HG02852 (cell line): Measurements from ENCODE around the gene LIPA.
"Not testable (repeated sequence)": the region's sequence is repeated elsewhere in the genome, so short reads cannot be mapped to it uniquely, and the experiment has no call there.

Source experiments
- ATAC-seq: cut with Tn5 transposase; IDR thresholded peaks from one replicate; pipeline ENCODE4 v1.9.1; 2021; ENCODE audit warnings: mild to moderate bottlenecking, moderate library complexity; ENCODE audit not compliant: unreplicated experiment

Gene LIPA

GRCh38 chr10:89213191-89213808 is 38.3 kb downstream of the LIPA start:
- ATAC-seq, result no peak

GRCh38 chr10:89210794-89211425 is 40.7 kb downstream of the LIPA start:
- ATAC-seq, result no peak

GRCh38 chr10:89209718-89210117 is 41.9 kb downstream of the LIPA start:
- no peak for ATAC-seq

DNA sequence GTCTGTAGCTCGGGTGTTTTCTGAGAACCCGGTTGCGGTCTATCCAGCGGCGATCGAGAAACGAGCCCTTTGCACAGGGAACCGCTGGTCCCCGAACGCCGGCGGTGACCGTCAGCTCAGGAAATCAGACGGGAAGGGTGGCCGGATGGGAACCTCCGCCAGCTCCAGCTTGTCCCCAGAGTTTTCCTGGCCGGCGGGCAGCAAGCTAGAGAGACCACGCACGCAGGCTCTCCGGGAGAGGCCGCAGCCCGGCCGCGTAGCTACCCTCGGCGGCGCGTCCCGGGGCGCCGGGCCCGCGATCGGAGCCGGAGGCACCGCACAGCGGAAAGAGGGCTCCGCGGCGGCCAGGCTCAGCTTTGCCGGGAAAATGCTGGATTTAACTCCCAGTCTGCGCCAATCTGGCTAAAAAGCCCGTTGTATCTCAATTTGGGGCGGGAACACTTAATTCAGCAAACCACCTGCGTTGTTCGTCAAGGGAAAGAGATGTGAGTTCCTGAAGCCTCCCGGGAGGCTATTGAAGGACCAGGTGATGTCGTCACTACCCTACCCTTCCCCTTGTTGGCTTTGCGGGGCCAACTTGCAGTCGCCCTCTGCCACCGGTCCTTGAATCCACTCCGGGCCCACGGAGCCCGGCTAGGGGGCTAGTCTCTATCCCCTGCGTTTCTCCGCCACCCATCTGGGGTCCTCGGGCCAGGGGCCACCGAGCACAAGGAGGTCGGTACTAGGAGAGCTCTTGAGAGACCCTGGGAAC is 43.6 kb downstream of the LIPA start:
- ATAC-seq, result no peak

DNA sequence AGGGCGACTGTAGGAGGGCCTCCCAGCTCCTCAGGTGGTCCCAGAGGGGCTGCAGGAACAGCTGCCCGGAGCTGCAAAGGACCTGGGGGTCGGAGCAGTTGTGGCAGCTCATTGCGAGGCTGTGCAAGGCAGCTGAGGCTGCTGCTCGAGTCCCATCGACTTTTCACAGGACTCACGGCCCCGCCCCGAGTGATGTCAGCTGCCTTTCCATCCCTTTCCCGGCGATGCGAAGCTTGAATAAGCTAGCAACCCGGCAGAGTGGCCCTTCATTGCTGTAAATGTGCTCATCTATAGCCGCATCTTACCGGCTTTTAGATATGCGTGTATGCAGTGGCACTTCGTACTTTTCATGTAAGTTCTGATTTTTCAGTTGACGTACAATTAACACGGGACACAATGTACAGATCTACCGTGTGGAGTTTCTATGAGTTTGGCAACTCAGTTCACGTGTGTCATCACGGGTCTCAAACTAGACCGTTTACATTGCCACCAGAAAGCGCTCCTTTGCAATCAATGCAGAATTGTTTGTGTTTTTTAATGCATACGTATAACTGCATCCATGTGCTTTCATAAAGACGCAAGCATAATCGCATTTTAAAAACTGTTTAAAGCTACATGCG is 44.3 kb downstream of the LIPA start, which contains the start of gene CH25H:
Gene CH25H, minus strand, starts transcription at position 137 of the 620 bp plus-strand sequence. Its CDS starts 25 bp downstream, at position 112.
- ATAC-seq, result no peak

DNA sequence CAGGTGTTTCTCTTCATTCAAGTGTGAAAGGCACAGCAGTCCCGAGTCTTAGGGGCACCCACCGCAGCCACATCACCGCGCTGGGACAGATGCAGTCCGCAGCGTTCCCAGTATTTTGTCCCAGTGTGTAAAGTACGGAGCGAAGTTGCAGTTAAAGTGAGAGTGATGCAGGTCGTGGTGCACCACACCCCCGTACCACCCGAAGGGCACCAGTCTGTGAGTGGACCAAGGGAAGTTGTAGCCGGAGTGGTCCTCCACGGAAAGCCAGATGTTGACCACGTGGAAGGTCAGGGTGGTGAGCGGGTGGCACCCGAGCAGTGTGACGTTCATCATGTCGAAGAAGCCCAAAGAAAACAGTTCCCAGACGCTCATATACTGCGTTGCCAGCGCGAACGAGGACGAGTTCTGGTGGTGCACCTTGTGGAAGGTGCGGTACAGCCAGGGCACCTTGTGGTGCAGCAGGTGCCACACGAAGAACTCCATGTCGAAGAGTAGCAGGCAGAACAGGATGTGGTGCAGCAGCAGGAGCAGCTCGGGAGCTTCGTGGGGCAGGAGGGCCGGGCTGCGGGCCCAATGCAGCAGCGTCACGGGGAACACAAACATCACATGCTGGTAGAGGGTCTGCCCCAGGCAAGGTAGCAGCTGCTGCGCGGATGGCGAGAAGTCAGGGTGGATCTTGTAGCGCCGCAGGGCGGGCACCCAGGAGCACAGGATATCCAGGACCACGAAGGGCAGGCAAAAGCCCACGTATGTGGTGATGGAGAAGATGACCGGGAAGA is 45.0 kb downstream of the LIPA start:
- no peak for ATAC-seq

- ATAC-seq, result no peak
These were observed 46.9 kb downstream of the LIPA start for GRCh38 chr10:89204621-89205185.

- ATAC-seq, result no peak
These were observed 48.3 kb downstream of the LIPA start for GRCh38 chr10:89203237-89203636.

- ATAC-seq, result no peak
These were observed 49.5 kb downstream of the LIPA start for GRCh38 chr10:89202033-89202425.

GRCh38 chr10:89201345-89202032 is 50.1 kb downstream of the LIPA start:
- no peak for ATAC-seq

GRCh38 chr10:89197473-89197872 is 54.1 kb downstream of the LIPA start:
- no peak for ATAC-seq

DNA sequence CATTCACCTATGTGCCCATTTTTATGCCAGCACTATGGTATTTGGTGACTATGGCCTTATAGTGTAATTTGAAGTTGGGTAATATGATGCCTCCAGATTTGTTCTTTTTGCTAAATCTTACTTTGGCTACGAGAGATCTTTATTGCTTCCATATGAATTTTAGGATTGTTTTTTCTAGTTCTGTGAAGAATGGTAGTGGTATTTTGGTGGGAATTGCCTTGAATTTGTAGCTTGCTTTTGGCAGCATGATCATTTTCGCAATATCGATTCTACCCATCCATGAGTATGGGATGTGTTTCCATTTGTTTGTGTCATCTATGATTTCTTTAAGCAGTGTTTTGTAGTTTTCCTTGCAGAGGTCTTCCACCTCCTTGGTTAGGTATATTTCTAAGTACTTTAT is 60.3 kb downstream of the LIPA start:
- not testable (repeated sequence) for ATAC-seq

DNA sequence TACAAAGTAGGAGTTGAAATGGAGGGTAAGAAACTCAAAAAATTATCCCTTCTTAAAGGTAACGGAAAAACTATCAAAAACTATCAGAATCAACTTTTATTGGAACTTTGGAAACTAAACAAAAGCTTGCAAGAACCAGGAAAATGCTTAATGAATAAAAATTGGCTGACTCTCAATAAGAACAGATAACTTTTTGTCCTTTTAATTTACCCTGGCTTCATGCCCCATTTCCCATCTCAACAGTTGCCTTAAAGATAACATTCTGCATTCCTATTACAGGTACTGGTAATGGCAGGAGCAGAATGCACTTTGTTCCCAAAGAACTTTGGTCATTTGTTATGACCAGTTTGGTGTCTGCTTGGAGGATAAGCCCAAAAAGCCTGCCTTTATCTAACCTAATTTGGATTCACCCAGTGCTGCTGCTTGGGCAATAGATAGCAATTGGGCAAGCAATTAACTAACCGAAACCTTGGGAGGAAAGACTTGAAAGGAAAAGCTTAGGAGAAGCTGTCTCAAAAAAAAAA is 62.3 kb downstream of the LIPA start:
- no peak for ATAC-seq

- no peak for ATAC-seq
These were observed 65.9 kb downstream of the LIPA start for GRCh38 chr10:89185658-89186057.

- no peak for ATAC-seq
These were observed 66.9 kb downstream of the LIPA start for GRCh38 chr10:89184638-89185037.

GRCh38 chr10:89183571-89183970 is 68.0 kb downstream of the LIPA start:
- no peak for ATAC-seq

DNA sequence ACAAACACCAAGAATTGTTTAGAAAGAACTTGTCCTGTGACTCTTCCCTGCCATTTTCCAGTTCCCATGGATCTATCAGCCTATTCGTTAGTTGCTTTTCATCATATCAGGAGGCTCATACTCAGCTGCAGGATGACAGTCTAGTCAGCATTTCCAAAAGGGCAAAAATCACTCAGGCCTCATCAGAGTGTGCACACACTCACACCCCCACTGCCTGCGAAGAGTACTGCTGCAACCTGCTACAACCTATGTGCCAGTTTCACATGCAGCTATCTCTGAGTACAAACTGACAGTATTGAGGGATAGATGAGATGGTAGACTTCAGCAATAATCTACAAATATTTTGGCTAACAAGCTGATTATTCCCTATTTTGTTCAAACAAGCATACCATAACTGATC is 68.7 kb downstream of the LIPA start:
- no peak for ATAC-seq

- no peak for ATAC-seq
These were observed 75.8 kb downstream of the LIPA start for GRCh38 chr10:89175816-89176215.

DNA sequence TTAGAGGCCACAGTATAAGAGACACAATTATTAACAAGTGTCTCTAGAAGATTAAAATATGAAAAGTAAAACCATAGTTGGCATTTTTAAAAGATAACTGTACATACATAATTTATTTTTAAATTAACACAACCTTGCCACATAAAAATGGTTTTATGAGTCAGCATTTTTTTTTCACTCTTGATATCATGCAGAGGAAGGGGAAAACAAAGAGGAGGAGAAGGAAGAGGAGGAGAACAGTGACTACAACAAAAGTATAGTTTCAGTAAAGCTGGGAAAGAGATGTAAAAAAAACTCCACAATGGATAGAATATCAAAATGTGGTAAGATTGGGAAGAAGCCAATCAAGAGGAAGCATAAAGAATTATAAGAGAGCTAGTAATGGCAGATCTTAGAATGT is 78.5 kb downstream of the LIPA start:
- no peak for ATAC-seq

DNA sequence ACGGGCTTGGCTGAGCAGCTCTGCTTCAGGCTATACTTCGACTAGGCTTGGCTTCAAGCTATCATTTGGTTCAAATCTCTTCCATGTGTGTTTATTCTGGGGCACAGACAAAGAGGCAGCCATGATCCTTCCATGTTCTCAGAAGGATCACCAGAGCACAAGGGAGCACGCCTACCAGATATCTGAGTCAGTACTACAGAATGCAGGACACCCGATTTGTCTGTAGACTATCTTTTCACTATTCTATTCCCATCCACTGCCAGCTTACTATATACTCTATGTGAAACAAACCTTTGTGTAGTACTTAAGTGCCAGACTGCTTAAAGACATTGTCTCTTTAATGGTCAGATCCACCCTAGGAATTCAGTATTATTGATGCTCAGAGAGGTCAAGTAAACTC is 79.6 kb downstream of the LIPA start:
- no peak for ATAC-seq
